H1 (cell line): Measurements from ENCODE around the gene INHBB. TPM values are rescaled to one million over a fixed set of nuclear protein-coding genes. Genes with fewer than 3 reads are reported as not detected.

ENCODE experiments used
- polyA plus RNA-seq, 7 experiments: library from polyadenylated mRNA; depleted of rRNA in 3 of 7; stranded (reverse) in 5 of 7; unstranded in 2 of 7; fragments of >200 nt in 5 of 7; fragments of 200-250 nt in 2 of 7; gene quantifications; 1 replicate in 5 of 7; 2 replicates in 1 of 7; 4 replicates in 1 of 7; pipeline versions ENCODE4 v1.2.1 to v1.2.3, GENCODE V29; 2011 to 2013; ENCODE audit warnings: missing spikeins in 2 of 7, mixed read lengths in 2 of 7
- total RNA-seq: library from RNA; stranded (reverse); fragmentation: NEBNext Ultra II Directional; extraction: Animal tissue kit (Norgen Biotek cat#: 25700); gene quantifications from 2 replicates; pipeline ENCODE4 v1.2.1, GENCODE V29; 2021

Gene INHBB
- total and polyA plus RNA-seq, 2 of the 8 experiments (the other 6 are each of a cell fraction or from before 2014, with no cell fraction given) = 0.30 to 0.32 TPM

Other genes starting within 250 kb of the INHBB start
- gene TMEM185B, start 122.7 kb upstream of the INHBB start, total RNA-seq = 12.5 and 13.5 TPM in 2 replicates
- gene TMEM185B, start 122.7 kb upstream of the INHBB start, polyA plus RNA-seq (2011; rRNA removed) = 14.0 and 18.0 TPM in 2 replicates
- 16.6 and 18.2 TPM in 2 replicates for gene RALB, start 93.3 kb upstream of the INHBB start, total RNA-seq
- 8.9 and 12.0 TPM in 2 replicates for gene RALB, start 93.3 kb upstream of the INHBB start, polyA plus RNA-seq (2011; rRNA removed)